NOMO-1 treated with dmso at 0.1 percent for 144 hours (cell line): Measurements from ENCODE around the gene C1QTNF5.
A peak's percentile ranks its signal among the peaks of the same experiment; 100 is the strongest.

Experiments
- DNase-seq: peaks from one replicate; lab custom pipeline; 2025; ENCODE audit not compliant: unreplicated experiment; lab: John Stamatoyannopoulos, UW

The C1QTNF5 gene

GRCh38 chr11:119359365-119360214 lies 18.9 kb upstream of the C1QTNF5 start:
- peak; percentile 34 for DNase-seq

DNA sequence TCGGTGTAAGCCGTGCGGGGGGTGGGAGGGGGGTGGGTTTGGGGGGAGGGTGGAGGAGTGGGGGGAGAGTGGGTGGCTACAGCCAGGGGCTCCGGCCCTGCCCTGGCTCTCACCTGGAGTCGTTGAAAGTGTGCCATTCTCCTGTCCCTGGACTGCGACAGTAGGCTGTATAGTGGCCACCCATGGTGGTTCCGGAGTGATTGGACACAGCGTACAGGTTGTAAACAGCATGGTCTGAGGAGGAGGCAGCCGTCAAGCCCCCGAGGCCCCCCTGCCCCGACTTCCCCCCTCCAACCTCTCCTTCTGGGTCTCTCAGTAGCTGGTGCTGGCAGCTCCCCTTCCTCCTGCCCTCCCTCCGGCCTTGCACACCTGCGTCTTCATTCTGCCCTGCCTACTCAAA lies 16.4 kb upstream of the C1QTNF5 start:
- DNase-seq: no peak

- peak; percentile 24 for DNase-seq
These were observed 15.8 kb upstream of the C1QTNF5 start for GRCh38 chr11:119356349-119357031.

- no peak for DNase-seq
These were observed 14.6 kb upstream of the C1QTNF5 start for GRCh38 chr11:119355091-119355843.

- no peak for DNase-seq
These were observed 12.2 kb upstream of the C1QTNF5 start for GRCh38 chr11:119352857-119353260.

- no peak for DNase-seq
These were observed 10.5 kb upstream of the C1QTNF5 start for GRCh38 chr11:119351232-119351631.

DNA sequence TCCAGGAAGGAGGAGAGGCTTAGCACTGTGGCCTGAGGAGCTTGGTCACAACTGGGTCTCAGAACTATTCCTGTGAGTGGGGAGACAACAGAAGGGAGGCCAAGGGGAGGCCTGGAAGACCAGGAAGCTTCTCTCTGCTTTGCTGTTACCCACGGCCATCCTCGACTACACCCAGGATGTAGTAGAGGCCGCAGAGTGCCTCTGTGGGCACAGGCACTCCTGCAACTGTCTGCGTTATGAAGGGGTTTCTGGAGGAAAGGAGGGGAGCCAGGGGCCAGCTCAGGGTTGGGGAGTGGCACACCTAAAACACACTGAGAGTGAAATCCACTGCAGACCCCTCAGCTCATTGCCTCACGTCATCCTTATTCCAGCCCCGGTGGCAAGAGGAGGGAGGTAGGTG lies 9.6 kb upstream of the C1QTNF5 start:
- DNase-seq: no peak

GRCh38 chr11:119347940-119348605 lies 7.4 kb upstream of the C1QTNF5 start:
- DNase-seq: no peak

GRCh38 chr11:119347242-119347641 lies 6.6 kb upstream of the C1QTNF5 start:
- DNase-seq: no peak

DNA sequence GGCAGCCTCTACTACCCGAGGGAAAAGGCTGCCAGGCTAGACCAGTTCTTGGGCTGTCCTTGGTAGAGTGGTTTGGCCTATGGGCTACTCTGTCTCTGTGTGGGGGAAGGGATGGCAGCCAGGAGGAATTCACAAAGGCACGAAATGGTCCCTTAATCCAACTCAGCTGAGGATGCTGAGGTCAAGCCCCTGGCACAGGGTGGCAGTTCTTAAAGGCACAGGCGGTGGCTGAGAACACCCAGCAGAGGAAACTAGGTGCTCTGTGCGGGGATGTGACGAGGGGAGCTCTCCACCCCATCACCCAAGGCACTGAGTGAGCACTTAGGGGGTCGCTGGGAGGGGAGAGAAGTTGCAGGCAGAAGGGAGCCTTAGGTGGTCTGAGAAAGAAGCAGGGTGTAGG lies 5.9 kb upstream of the C1QTNF5 start, which contains the start of gene MFRP:
Gene MFRP, minus strand, starts transcription at position 101 of the 400 bp plus-strand sequence. CDS start 192 bp downstream, outside the sequence.
- no peak for DNase-seq

DNA sequence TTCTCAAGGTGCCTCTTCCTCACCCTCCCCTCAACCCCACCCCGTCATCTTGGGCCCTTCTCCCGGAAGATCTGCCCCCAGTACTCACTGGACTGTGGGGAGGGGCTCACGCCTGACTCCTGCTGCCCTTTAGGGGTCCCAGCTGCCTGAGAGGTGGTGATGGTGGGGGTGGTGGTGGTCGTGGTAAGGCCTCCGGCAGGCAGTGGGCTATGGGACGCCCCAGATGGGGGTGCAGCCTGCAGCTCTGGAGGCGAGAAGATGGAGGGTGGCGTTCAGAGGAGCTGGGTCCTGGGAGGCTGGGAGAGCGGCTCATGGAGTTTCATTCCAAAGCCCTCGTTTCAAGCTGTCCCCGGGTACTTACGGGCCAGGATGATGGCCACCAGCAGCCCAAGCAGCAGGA lies 5.0 kb upstream of the C1QTNF5 start:
- no peak for DNase-seq

DNA sequence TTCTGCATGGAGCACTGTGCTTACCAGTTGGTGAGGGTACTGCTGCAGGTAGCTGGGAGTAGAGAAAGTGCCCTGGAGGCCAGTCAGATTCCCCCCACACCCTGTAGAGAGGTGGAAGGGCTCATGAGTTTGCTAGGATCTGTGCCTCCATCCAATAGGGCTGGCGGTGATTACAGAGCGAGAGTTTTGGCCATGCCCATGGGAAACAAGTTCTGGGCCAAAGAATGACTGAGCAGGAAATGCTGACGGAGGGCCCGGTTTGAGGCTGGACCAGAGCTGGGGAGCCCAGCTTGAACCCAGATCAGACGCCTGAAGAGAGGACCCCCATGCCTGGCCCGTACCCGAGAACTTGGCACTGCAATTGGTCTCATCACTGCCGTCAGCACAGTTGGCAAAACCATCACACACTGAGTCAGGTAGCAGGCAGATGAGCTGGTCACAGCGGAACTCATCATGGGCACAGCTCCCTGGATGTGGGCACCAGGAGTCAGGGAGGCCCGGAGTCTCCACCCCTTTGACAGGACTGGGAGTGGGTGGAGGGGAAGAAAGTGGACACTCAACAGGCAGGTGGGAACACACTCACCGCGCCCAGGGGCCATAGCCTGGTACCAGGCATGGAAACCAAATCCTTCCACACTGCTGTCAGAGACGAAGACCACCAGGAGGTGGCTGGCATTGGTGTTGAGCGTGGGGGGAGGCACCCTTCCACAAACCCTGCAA lies 3.8 kb upstream of the C1QTNF5 start:
- no peak for DNase-seq

DNA sequence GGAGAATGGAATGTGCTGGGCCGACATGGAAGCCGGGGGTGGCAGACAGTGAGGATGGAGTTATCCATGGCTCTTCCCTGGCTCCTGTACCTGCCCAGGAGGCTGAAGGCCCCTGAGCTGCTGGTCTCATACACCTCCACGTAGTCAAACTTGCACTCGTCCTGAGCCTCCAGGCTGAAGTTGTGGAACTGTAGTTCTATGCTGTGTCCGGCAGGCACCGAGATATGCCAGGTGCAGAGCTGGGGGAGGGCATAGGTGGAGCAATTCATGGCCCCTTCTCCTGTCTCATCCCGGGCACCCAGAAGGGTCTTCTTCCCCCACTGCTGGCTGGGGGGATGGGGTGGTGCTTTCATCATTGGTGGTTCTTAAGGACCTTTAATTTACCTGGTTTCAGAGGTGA lies 3.0 kb upstream of the C1QTNF5 start:
- no peak for DNase-seq

DNA sequence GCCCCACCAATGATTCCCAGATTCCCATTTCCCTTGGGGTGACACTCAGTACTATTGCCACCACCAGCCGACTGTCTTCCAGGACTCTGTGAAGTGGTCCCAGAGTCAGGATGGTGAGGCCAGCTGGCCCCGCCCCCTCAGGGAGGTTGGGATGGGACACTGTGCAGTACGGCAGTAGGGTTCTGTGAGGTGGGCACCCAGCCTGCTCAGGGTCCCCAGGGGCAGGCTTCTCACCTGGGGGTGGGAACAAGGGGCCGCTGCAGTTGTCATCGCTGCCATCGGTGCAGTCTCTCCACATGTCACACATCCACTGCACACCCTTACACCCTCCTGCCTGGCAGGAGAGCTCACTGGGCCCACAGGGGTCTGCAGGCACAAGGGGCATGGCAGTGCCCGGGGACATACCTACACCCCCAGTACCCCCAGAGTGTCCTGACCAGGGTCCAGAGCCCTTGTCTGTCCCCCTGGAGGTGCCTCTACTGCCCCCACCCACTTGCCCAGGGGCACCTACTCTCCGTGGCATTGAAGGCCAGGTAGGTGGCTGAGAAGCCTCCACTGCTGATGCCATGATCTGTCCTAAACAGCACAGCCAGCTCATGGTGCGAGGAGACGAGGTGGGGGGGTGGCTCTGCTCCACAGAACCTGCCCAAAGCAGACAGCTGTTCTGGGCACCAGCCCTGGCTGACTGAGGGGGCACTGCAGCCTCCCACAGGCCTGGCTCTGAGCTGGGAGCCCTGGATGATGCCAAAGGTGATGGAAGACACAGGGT lies 1.9 kb upstream of the C1QTNF5 start:
- DNase-seq: no peak

DNA sequence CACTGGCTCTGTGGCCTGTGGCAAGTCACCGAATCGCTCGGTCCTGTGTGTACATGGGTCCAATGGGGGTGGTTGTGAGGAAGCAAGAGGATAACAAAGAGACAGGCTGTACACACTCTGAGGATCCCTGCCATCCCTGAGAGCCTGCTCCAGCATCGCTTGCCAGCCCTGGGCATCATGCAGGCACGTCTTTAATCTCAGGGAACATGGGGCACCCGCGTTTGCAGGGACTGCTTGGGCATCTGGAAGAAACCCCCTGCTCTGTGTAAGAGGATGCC lies 1.3 kb upstream of the C1QTNF5 start:
- DNase-seq: no peak

DNA sequence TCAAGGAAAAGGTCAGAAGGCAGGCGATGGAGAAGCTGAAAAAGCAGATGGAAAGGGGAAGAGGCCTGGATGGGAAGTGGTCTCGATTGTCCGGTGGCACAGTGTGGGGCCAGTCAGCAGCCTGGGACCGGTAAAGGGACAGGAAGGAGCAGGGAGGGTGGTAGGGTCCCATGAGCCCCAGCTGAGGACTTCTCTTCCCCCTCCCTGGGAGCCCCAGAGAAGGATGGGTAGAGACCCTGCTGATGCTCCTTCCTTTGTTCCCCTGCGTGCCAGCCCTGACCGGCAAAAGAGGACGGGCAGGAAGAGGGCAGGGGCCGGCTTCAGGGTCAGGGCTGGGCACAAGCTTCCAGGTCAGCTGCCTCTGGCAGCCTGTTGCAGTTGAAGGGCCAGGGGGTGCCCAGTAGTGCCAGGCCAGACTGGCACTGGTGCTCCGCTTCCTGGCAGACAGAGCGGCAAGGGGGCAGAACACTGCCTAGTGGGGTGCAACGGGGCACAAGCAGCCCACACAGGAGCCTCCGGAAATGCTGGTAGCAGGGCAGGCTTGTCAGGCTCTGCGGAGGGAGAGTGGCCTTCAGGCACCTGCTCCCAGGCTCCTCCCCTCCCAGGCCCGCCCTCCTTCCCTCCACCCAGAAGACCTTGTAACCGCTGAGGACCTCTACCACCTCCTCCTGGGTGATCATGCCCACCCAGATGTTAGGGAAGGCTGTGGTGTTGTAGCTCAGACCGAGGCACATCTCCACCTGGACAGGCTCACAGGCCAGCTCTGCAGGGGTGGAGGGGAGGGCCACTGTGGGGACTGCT lies 739 bp upstream of the C1QTNF5 start:
- no peak for DNase-seq

DNA sequence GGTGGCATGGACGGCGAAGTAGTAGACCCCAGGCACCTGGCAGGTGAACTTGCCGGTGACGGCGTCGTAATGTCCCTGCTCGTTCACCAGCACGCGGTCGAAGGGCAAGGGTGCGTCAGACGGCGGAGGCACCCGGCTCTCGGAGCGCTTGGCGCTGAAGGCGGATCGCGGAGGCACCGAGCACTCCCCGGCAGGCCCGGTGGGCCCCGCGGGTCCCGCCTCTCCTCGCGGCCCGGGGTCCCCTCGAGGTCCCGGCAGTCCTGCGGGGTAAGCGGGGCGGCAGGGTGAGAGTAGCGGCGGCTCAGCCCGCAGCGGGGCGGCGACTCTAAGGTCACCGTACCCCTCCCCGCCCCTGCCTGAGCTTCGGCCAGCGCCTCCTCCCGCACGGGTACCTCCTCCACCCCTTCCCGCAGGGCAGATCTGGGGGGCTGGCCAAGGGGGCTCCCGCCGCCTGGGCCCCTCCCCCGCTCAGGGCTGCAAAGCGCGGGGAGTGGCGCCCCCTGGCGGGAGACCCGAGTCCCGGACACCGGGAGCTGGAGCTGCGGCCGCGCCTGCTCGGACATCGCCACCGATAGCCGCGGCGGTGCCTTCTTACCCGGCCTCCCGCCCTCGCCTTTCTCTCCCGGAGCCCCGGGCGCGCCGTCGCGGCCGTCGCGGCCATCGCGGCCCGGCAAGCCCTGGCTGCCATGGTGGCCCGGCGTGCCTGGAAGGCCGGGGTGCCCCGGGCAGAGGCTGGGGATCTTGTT lies 921 bp downstream of the C1QTNF5 start:
- no peak for DNase-seq

GRCh38 chr11:119338965-119339588 lies 1.6 kb downstream of the C1QTNF5 start:
- no peak for DNase-seq
